GM19240 (cell line): ENCODE data around the gene HOXA9.

ENCODE experiments used
- DNase-seq: peaks from one replicate; pipeline ENCODE4 v3.0.0; 2011; ENCODE audit warnings: low spot score; ENCODE audit not compliant: insufficient read length

The HOXA9 gene

GRCh38 chr7:27154901-27155815 lies 10.2 kb downstream of the HOXA9 start:
- DNase-seq: no peak

GRCh38 chr7:27154369-27154768 lies 11.0 kb downstream of the HOXA9 start:
- DNase-seq: no peak

- no peak for DNase-seq
Measured at GRCh38 chr7:27153526-27153925, 11.8 kb downstream of the HOXA9 start.

- no peak for DNase-seq
Measured at GRCh38 chr7:27152816-27153442, 12.4 kb downstream of the HOXA9 start.

- no peak for DNase-seq
Measured at GRCh38 chr7:27151931-27152815, 13.2 kb downstream of the HOXA9 start, which contains the start of gene HOXA3. Gene HOXA3, minus strand, starts transcription at chr7:27152583. Its CDS starts 41,943 bp downstream, at chr7:27110640.

GRCh38 chr7:27151341-27151930 lies 13.9 kb downstream of the HOXA9 start:
- no peak for DNase-seq

GRCh38 chr7:27150568-27151340 lies 14.6 kb downstream of the HOXA9 start:
- peak; percentile 80 for DNase-seq

GRCh38 chr7:27149842-27150567 lies 15.3 kb downstream of the HOXA9 start:
- DNase-seq: no peak

- no peak for DNase-seq
Measured at GRCh38 chr7:27148756-27149641, 16.3 kb downstream of the HOXA9 start.

GRCh38 chr7:27148031-27148755 lies 17.1 kb downstream of the HOXA9 start:
- DNase-seq: no peak

GRCh38 chr7:27147199-27148030 lies 17.9 kb downstream of the HOXA9 start, which contains the start of gene HOXA6:
Gene HOXA6, minus strand, starts transcription at chr7:27147774. Its CDS starts 25 bp downstream, at chr7:27147749.
- DNase-seq: no peak

- no peak for DNase-seq
Measured at GRCh38 chr7:27146491-27147198, 18.7 kb downstream of the HOXA9 start.

- DNase-seq: no peak
Measured at GRCh38 chr7:27145914-27146412, 19.4 kb downstream of the HOXA9 start.

- DNase-seq: no peak
Measured at GRCh38 chr7:27145165-27145913, 20.0 kb downstream of the HOXA9 start.

- no peak for DNase-seq
Measured at GRCh38 chr7:27144781-27145164, 20.6 kb downstream of the HOXA9 start.
